Testis (tissue), 3 donors: ENCODE results near the gene RALB. TPM values are rescaled to one million over a fixed set of nuclear protein-coding genes. Genes with fewer than 3 reads are reported as not detected.

Experiments
- DNase-seq: peaks from one replicate; pipeline ENCODE4 v3.0.0-alpha.2; 2019
- H3K27ac ChIP-seq, 2 donors: fragments of 200-600 bp; sonication (generic); one replicate each; pipeline ENCODE4 v1.5.1; 2019
- H3K27me3 ChIP-seq: fragments of 200-600 bp; sonication (generic); one replicate; pipeline ENCODE4 v1.5.1; 2019
- H3K36me3 ChIP-seq: fragments of 200-600 bp; sonication (generic); one replicate; pipeline ENCODE4 v1.5.1; 2017; ENCODE audit warnings: low read depth; ENCODE audit errors: missing control alignments
- H3K4me1 ChIP-seq: fragments of 200-600 bp; sonication (generic); one replicate; pipeline ENCODE4 v1.5.1; 2019
- H3K4me3 ChIP-seq, 2 donors: fragments of 200-600 bp; sonication (generic); one replicate each; pipeline ENCODE4 v1.5.1; 2017 to 2019
- H3K9me3 ChIP-seq: fragments of 200-600 bp; sonication (generic); one replicate; pipeline ENCODE4 v1.5.1; 2017
- POLR2A ChIP-seq: fragments of 450-650 bp; IDR thresholded peaks from one replicate; pipeline ENCODE4 v1.6.1; 2017; ENCODE audit warnings: antibody characterized with exemption, mild to moderate bottlenecking, moderate library complexity
- WGBS, 2 donors: methylation state at CpG; one replicate each; pipeline ENCODE4 v1.1.5; 2018; 5-methylcytosine and 5-hydroxymethylcytosine counted together
- intact Hi-C: fragments of 100-400 bp; cut with DNase I; formaldehyde crosslinking; loops from one replicate; pipeline ENCODE4 v1.15.1; 2023; ENCODE audit warnings: low total_unique reads
- polyA plus RNA-seq: library from polyadenylated mRNA; stranded (reverse); fragments of 350-450 nt; fragmentation: Illumina TruSeq; extraction: RNeasy Lipid Tissue Mini Kit (QIAGEN cat#74804); gene quantifications from one replicate; pipeline ENCODE4 v1.2.3, GENCODE V29; 2014; ENCODE audit warnings: low read depth, low replicate concordance; ENCODE audit not compliant: insufficient read depth
- total RNA-seq, 2 donors: library from RNA; depleted of rRNA; stranded (reverse); fragments of >200 nt; gene quantifications; one replicate each; pipeline ENCODE4 v1.2.3, GENCODE V29; 2016
- TF ChIP-seq, protein P1 (sequence below), 3 experiments: fragments of 450-650 bp in 2 of 3; fragments of 200-600 bp in 1 of 3; sonication (generic) in 1 of 3; IDR thresholded peaks; one replicate each; pipeline ENCODE4 v1.5.1; 2016 to 2019; ENCODE audit warnings: antibody characterized with exemption in 3 of 3, mild to moderate bottlenecking in 2 of 3, moderate library complexity in 1 of 3

The RALB gene
- total and polyA plus RNA-seq, 3 donors from 2014 or later, result 69.9 to 91.6 (median 88.7) TPM

DNA sequence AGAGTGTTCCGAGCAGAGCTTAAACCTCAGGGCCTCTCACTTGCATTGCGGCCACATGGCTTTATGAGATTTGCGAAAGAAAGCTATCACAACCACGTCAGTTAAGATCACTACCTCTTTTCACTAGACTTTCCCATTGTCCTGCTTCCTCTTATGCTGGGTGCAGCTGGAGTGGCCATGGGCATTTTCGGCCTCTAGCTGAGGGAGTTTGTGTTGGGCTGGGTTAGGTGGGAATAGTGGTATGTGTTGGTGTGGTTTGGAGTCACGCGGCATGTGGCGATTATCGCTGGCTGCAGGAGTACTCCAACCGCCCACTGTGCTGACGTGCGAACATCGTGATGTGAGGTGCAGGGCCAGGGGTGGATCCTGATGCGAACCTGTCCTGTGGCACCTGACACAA is 27.1 kb downstream of the RALB start:
- H3K27me3 ChIP-seq, result no peaks in the 10 kb centered on the region
- H3K27ac ChIP-seq, result no peak overlapping the region
- no peak overlapping the region for H3K4me3 ChIP-seq
- intact Hi-C loops, result no loop called here
- no peak for TF ChIP-seq POLR2A
- TF ChIP-seq, protein P1, sequence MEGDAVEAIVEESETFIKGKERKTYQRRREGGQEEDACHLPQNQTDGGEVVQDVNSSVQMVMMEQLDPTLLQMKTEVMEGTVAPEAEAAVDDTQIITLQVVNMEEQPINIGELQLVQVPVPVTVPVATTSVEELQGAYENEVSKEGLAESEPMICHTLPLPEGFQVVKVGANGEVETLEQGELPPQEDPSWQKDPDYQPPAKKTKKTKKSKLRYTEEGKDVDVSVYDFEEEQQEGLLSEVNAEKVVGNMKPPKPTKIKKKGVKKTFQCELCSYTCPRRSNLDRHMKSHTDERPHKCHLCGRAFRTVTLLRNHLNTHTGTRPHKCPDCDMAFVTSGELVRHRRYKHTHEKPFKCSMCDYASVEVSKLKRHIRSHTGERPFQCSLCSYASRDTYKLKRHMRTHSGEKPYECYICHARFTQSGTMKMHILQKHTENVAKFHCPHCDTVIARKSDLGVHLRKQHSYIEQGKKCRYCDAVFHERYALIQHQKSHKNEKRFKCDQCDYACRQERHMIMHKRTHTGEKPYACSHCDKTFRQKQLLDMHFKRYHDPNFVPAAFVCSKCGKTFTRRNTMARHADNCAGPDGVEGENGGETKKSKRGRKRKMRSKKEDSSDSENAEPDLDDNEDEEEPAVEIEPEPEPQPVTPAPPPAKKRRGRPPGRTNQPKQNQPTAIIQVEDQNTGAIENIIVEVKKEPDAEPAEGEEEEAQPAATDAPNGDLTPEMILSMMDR (IDR thresholded peaks at IDR 0.05), result no peak
- no peaks in the 10 kb centered on the region for H3K4me1 ChIP-seq
- 95 to 96% methylated on average over 14 of the region's 14 CpGs for WGBS, 2 donors
- no peaks in the 10 kb centered on the region for H3K36me3 ChIP-seq
- no peak for DNase-seq
- H3K9me3 ChIP-seq, result no peaks in the 10 kb centered on the region

DNA sequence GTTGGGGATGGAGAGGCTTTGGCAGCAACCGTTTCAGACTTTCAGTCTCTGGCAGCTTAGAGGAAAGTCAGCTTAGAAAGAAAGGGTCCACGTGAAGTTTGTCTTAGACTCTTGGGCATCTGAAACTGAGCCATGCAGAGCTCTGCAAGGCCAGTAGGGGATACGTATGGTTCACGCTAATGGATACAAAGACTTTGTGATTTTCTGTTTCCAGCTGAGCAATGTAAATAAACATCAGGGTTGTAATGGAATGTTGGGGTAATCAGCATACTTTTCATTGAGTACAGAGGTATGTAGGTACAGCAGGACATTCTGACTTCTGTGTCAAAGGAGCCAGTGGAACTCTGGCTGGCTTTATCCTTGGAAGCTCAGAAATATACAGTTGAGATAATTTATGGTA is 31.0 kb downstream of the RALB start:
- H3K4me3 ChIP-seq, result no peak overlapping the region
- H3K9me3 ChIP-seq, result no peaks in the 10 kb centered on the region
- 65 to 68% methylated on average over 4 of the region's 4 CpGs for WGBS, 2 donors
- no peaks in the 10 kb centered on the region for H3K27me3 ChIP-seq
- H3K36me3 ChIP-seq, result no peaks in the 10 kb centered on the region
- DNase-seq, result no peak
- intact Hi-C loops, result no loop called here
- no peak overlapping the region for H3K27ac ChIP-seq
- no peaks in the 10 kb centered on the region for H3K4me1 ChIP-seq
- TF ChIP-seq POLR2A, result no peak
- TF ChIP-seq, protein P1 (IDR thresholded peaks at IDR 0.05), result no peak

DNA sequence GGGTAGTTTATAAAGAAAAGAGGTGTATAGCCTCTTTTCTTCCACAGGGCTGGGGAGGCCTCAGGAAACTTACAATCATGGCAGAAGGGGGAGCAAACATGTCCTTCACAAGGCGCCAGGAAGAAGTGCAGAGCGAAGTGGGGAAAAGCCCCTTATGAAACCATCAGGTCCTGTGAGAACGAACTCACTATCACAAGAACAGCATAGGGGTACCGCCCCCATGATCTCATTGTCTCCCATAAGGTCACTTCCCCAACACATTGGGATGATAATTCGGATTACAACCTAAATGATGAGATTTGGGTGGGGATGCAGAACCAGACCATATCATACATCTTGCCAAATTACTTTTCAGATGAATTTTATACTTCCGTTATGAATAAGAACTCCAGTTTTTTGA is 32.4 kb downstream of the RALB start:
- no peaks in the 10 kb centered on the region for H3K27me3 ChIP-seq
- DNase-seq, result no peak
- no peaks in the 10 kb centered on the region for H3K36me3 ChIP-seq
- no peak overlapping the region for H3K27ac ChIP-seq
- H3K9me3 ChIP-seq, result no peaks in the 10 kb centered on the region
- peaks cover under 1% of the 10 kb centered on the region for H3K4me1 ChIP-seq
- intact Hi-C loops, result no loop called here
- TF ChIP-seq, protein P1 (IDR thresholded peaks at IDR 0.05), result no peak
- TF ChIP-seq POLR2A, result no peak
- 94 to 96% methylated on average over 6 of the region's 6 CpGs for WGBS, 2 donors
- no peak overlapping the region for H3K4me3 ChIP-seq

DNA sequence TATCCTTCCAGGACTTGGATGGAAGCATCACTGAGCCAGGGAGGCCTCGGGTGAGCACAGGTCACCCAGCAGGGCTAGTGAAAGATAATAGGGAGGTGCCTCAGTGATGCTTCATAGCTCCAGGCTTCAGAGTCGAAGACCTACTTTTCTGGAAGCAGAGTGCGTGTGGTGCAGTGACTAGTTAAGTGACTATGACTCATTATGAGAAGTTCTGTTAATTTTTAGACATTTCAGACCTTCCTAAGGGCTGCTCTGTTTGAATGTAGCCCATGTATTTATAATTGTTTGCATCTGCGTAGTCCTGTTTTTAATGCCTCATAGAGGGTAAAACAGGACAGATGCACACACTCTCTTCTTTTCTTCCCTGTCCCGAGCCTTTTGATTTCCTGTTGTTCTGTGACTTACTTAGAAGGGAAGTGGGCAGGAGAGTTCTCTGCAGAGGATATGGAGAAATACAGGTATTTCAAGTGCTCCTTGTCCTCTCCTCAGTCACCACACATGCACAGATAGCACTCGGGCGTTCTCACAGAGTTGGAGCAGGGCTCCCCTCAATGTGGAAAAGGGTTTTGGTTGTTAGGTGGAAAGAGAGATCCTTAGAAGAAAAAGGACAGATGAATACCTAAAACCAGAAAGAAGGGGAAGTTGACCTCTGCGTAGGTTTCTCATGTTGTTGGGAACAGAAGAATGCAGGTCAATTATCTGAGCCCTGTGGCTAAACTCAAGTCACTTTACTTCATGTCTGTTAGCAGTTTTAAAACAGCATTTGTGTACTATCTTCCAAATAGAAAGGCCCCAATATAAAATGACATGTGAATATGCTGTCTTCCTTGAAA is 34.7 kb downstream of the RALB start:
- TF ChIP-seq, protein P1 (IDR thresholded peaks at IDR 0.05), result no peak
- no peak for TF ChIP-seq POLR2A
- WGBS, 2 donors, result 83 to 94% methylated on average over 8 of the region's 8 CpGs
- intact Hi-C loops, result no loop called here
- no peak overlapping the region for H3K27ac ChIP-seq
- no peak for DNase-seq
- no peaks in the 10 kb centered on the region for H3K27me3 ChIP-seq
- no peak overlapping the region for H3K4me3 ChIP-seq
- no peaks in the 10 kb centered on the region for H3K36me3 ChIP-seq
- no peaks in the 10 kb centered on the region for H3K9me3 ChIP-seq
- H3K4me1 ChIP-seq, result peaks cover 14% of the 10 kb centered on the region

DNA sequence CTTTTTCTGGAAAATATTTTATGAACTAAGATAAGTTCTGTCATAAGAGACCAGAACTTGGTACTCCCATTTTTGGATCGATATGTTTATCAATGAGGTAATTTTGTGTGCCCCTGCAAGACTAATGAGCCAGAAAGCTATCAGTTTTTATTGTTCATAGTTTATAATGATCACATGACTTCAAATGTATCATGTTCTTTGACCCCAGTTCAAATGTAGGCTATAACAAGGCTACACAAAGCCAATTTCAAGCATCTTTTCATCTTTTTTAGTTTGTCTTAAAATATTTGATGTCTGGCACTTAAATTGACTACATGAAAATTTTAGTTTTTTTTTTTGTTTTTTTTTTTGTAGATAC is 35.3 kb downstream of the RALB start:
- no peak for DNase-seq
- 84 to 87% methylated on average over 1 of the region's 1 CpG for WGBS, 2 donors
- no peak overlapping the region for H3K4me3 ChIP-seq

More for the DNA sequence above, 35.3 kb downstream of the RALB start:
- Histone ChIP-seq H3K9me3 (no peaks in the 10 kb centered on the region), H3K36me3 (no peaks in the 10 kb centered on the region), H3K27me3 (no peaks in the 10 kb centered on the region), H3K27ac (no peak overlapping the region), H3K4me1 (peaks cover 14% of the 10 kb centered on the region)
- intact Hi-C loops, result no loop called here
- TF ChIP-seq POLR2A, result no peak
- TF ChIP-seq, protein P1 (IDR thresholded peaks at IDR 0.05), result no peak
